OCI-LY3 (cell line): ENCODE data around the gene MCRIP2.

Source experiments
- H2AFZ ChIP-seq: fragments of 200-600, 300-600 bp; shearing (Covaris generic); 2 replicates; pipeline ENCODE4 v1.6.0; 2014; ENCODE audit warnings: antibody characterized with exemption, low read depth, low read length
- H3K27ac ChIP-seq: fragments of 200-600, 300-600 bp; sonication (generic); 2 replicates; pipeline ENCODE4 v1.5.1; 2014; ENCODE audit warnings: mild to moderate bottlenecking, low read length, moderate library complexity, mixed read lengths
- H3K27me3 ChIP-seq: fragments of 200-600, 300-600 bp; sonication (generic); 2 replicates; pipeline ENCODE4 v1.6.1; 2014; ENCODE audit warnings: low read depth, low read length, mixed read lengths
- H3K36me3 ChIP-seq: fragments of 200-600, 300-600 bp; sonication (generic); replicated peaks from 2 replicates; pipeline ENCODE3; 2014; ENCODE audit warnings: low read depth, low read length, mixed read lengths
- H3K4me1 ChIP-seq: fragments of 300-600, 200-600 bp; sonication (generic); 2 replicates; pipeline ENCODE4 v1.6.1; 2014; ENCODE audit warnings: low read length, mixed read lengths
- H3K4me2 ChIP-seq: fragments of 200-600, 300-600 bp; sonication (generic); 2 replicates; pipeline ENCODE4 v1.6.1; 2014; ENCODE audit warnings: low read length, mixed read lengths
- H3K4me3 ChIP-seq: fragments of 300-600, 200-600 bp; sonication (generic); 2 replicates; pipeline ENCODE4 v1.5.1; 2014; ENCODE audit warnings: antibody characterized with exemption, mild to moderate bottlenecking, low read length, moderate library complexity
- H3K79me2 ChIP-seq: fragments of 300-600, 200-600 bp; shearing (Covaris generic); 2 replicates; pipeline ENCODE4 v1.6.1; 2014; ENCODE audit warnings: mild to moderate bottlenecking, low read length, mixed read lengths
- H3K9ac ChIP-seq: fragments of 300-600, 200-600 bp; shearing (Covaris generic); 2 replicates; pipeline ENCODE4 v1.6.0; 2014; ENCODE audit warnings: mild to moderate bottlenecking, low read length, moderate library complexity
- H3K9me3 ChIP-seq: fragments of 200-600, 300-600 bp; shearing (Covaris generic); 2 replicates; pipeline ENCODE4 v1.6.1; 2014; ENCODE audit warnings: low read length, mixed read lengths; ENCODE audit not compliant: insufficient read depth
- H4K20me1 ChIP-seq: fragments of 200-600, 300-600 bp; sonication (generic); 2 replicates; pipeline ENCODE4 v1.6.1; 2016; ENCODE audit warnings: low read length, mixed read lengths; ENCODE audit not compliant: insufficient read depth
- EZH2phosphoT487 ChIP-seq: fragments of 200-600 bp; shearing (Covaris generic); IDR thresholded peaks from 2 replicates; pipeline ENCODE4 v1.6.1; 2018; ENCODE audit warnings: antibody characterized with exemption, mixed run types, low read depth
- TF ChIP-seq, protein P1 (sequence below): fragments of 200-600, 300-600 bp; sonication (generic); IDR thresholded peaks from 2 replicates; pipeline ENCODE4 v1.5.1; 2014; ENCODE audit warnings: antibody characterized with exemption, low read length, low read depth

MCRIP2 gene

GRCh38 chr16:609984-610383, 31.6 kb upstream of the MCRIP2 start:
- Histone ChIP-seq H2AFZ (no peak overlapping the region), H3K27me3 (no peaks in the 10 kb centered on the region), H4K20me1 (no peaks in the 10 kb centered on the region), H3K4me3 (no peak overlapping the region), H3K9ac (no peak overlapping the region), H3K4me2 (no peak overlapping the region), H3K36me3 (peaks cover 3% of the 10 kb centered on the region), H3K4me1 (peaks cover 3% of the 10 kb centered on the region; the same call in 1 of the 2 replicates), H3K27ac (no peak overlapping the region), H3K79me2 (0 out of 2 replicates have a peak, but pooled peaks cover 2% of the 10 kb centered on the region), H3K9me3 (no peaks in the 10 kb centered on the region)
- no peak for TF ChIP-seq EZH2phosphoT487
- TF ChIP-seq, protein P1, sequence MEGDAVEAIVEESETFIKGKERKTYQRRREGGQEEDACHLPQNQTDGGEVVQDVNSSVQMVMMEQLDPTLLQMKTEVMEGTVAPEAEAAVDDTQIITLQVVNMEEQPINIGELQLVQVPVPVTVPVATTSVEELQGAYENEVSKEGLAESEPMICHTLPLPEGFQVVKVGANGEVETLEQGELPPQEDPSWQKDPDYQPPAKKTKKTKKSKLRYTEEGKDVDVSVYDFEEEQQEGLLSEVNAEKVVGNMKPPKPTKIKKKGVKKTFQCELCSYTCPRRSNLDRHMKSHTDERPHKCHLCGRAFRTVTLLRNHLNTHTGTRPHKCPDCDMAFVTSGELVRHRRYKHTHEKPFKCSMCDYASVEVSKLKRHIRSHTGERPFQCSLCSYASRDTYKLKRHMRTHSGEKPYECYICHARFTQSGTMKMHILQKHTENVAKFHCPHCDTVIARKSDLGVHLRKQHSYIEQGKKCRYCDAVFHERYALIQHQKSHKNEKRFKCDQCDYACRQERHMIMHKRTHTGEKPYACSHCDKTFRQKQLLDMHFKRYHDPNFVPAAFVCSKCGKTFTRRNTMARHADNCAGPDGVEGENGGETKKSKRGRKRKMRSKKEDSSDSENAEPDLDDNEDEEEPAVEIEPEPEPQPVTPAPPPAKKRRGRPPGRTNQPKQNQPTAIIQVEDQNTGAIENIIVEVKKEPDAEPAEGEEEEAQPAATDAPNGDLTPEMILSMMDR = no peak

- peaks cover 3% of the 10 kb centered on the region for H3K36me3 ChIP-seq
- H3K79me2 ChIP-seq = no peaks in the 10 kb centered on the region
- no peaks in the 10 kb centered on the region for H4K20me1 ChIP-seq
- no peak overlapping the region for H2AFZ ChIP-seq
- H3K4me3 ChIP-seq = no peak overlapping the region
- H3K9ac ChIP-seq = no peak overlapping the region
- no peaks in the 10 kb centered on the region for H3K27me3 ChIP-seq
- H3K27ac ChIP-seq = no peak overlapping the region
- no peak for TF ChIP-seq EZH2phosphoT487
- TF ChIP-seq, protein P1 = peak; percentile 21; the same call in 1 of the 2 replicates
- no peaks in the 10 kb centered on the region for H3K9me3 ChIP-seq
- peaks cover 3% of the 10 kb centered on the region; the same call in 1 of the 2 replicates for H3K4me1 ChIP-seq
- no peak overlapping the region for H3K4me2 ChIP-seq
These were observed 30.9 kb upstream of the MCRIP2 start for GRCh38 chr16:610513-611381.

GRCh38 chr16:615122-615521, 26.5 kb upstream of the MCRIP2 start:
- Histone ChIP-seq H4K20me1 (no peaks in the 10 kb centered on the region), H3K4me2 (no peak overlapping the region), H3K9me3 (no peaks in the 10 kb centered on the region), H3K79me2 (no peaks in the 10 kb centered on the region), H3K27ac (no peak overlapping the region), H3K27me3 (no peaks in the 10 kb centered on the region), H3K4me3 (no peak overlapping the region), H2AFZ (no peak overlapping the region), H3K4me1 (no peaks in the 10 kb centered on the region), H3K9ac (no peak overlapping the region), H3K36me3 (no peaks in the 10 kb centered on the region)
- TF ChIP-seq EZH2phosphoT487 = no peak
- TF ChIP-seq, protein P1 = no peak

GRCh38 chr16:616733-617586, 24.7 kb upstream of the MCRIP2 start:
- no peaks in the 10 kb centered on the region for H4K20me1 ChIP-seq
- H3K9ac ChIP-seq = no peak overlapping the region
- no peak overlapping the region for H3K27ac ChIP-seq

More at GRCh38 chr16:616733-617586, 24.7 kb upstream of the MCRIP2 start:
- H3K36me3 ChIP-seq = no peaks in the 10 kb centered on the region
- H3K79me2 ChIP-seq = no peaks in the 10 kb centered on the region
- H3K4me2 ChIP-seq = no peak overlapping the region
- no peaks in the 10 kb centered on the region for H3K4me1 ChIP-seq
- no peak overlapping the region for H3K4me3 ChIP-seq
- no peak overlapping the region for H2AFZ ChIP-seq
- no peaks in the 10 kb centered on the region for H3K9me3 ChIP-seq
- H3K27me3 ChIP-seq = no peaks in the 10 kb centered on the region
- no peak for TF ChIP-seq EZH2phosphoT487
- TF ChIP-seq, protein P1 = no peak
